GM15510 (cell line): Measurements from ENCODE around the gene OR51I2.

ENCODE experiments used
- POLR2A ChIP-seq: IDR thresholded peaks from 3 replicates; pipeline ENCODE4 v1.6.1; 2011; ENCODE audit warnings: borderline replicate concordance; ENCODE audit not compliant: insufficient read length; ENCODE audit errors: extremely low read depth

OR51I2 gene, protein sequence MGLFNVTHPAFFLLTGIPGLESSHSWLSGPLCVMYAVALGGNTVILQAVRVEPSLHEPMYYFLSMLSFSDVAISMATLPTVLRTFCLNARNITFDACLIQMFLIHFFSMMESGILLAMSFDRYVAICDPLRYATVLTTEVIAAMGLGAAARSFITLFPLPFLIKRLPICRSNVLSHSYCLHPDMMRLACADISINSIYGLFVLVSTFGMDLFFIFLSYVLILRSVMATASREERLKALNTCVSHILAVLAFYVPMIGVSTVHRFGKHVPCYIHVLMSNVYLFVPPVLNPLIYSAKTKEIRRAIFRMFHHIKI

DNA sequence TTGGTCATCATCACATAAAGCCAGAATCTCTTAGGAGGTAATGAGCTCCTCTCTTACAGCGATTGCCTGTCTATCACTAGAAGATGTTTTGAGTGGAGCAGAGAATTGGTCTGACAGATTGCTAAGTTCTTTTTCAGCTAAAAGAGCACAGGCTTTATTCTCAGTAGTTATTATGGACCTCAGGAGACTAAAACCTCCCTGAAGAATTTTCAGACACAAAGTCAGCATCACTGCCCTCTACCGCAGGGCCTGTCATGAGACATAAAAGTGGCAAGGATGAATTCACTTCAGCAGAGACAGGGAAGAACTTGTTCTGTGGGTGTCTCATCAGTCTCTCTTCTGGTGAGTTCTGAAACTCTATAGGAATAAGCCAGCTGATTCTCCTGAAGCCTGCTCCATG lies at the start of gene OR51I2:
TSS of gene OR51I2 (plus strand) at position 301 of the 400 bp plus-strand sequence. CDS start 4,166 bp downstream, outside the sequence.
- TF ChIP-seq POLR2A, result no peak

DNA sequence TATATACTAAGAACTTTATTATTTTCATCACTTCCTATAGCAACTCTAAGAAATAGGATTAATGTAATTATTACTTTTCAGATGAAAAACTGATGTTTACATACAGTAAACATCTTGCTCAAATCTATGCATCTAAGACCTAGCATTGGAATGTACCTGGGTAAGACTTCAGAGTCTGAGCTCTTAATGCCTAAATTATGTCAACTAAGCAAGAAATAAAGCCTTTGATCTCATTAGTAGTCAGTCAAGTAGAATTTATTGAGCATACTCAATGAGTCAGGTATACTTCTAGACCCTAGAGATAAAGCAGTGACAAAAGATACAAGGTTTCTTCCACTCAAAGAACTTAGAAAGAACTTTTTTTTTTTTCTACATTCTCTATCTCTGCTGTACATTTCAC lies 44.0 kb upstream of the OR51I2 start:
- TF ChIP-seq POLR2A, result no peak

GRCh38 chr11:5420993-5421392 lies 28.1 kb upstream of the OR51I2 start:
- TF ChIP-seq POLR2A, result no peak

DNA sequence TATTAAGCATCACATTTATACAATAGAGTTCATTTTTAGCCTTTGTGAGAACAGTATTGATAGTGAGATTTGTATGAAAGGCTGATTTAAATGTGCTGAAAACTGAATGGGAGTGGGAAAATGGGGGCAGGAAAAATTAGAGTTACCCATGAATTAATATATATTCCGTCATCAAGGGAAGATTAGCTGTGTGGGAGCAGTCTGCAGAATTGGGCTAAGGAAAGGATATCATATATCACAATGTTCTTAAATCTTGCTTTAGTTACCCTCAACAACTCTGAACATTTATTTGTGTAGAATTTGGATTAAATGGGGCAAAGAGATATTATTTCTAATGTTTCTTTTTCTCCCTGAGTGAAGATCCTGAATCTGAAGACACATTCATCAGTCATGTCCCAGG lies 27.3 kb upstream of the OR51I2 start, which contains the start of gene OR51Q1:
TSS of gene OR51Q1 (plus strand) at position 301 of the 400 bp plus-strand sequence. CDS start at position 391, 90 bp downstream.
- TF ChIP-seq POLR2A, result no peak

DNA sequence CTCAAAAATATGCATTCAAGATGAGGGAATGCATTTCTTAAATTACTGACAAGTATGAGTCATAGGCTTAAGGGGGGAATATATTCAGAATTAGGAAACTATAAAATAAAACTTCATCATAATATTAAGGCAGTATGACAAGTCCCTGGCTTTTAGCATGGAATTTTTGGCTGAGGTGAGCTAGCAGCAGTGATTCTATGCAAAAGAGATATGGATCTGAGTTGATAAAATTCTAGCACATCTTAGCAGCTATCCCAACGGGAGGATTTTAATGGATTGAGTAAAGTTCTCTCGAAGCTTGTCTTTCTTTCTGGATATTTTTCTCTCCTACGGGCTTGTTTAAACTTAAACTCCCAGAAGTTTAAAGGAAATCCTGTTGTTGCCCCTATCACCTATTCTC lies 26.0 kb upstream of the OR51I2 start:
- no peak for TF ChIP-seq POLR2A

DNA sequence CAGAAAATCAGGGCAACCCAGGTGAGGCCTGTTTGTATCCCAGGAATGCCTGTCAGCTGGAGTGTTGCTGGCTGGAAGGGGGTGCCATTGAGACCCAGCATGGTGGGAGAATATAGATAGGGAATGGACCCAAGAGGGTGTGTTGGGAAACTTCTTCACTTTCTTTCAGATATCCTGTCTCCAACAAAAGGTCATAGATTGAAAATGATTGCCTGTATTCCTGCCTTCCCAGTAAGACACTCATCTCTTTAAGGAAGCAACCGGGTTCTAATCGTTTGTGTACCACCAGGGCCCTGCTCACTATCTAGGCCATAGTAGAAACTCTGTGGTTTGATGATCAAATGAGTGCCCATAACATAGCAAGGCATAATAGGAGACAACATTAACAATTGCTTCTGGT lies 7.7 kb upstream of the OR51I2 start, which contains the start of gene OR51I1:
TSS of gene OR51I1 (minus strand) at position 101 of the 400 bp plus-strand sequence. CDS start at position 101, 0 bp downstream.
- no peak for TF ChIP-seq POLR2A

DNA sequence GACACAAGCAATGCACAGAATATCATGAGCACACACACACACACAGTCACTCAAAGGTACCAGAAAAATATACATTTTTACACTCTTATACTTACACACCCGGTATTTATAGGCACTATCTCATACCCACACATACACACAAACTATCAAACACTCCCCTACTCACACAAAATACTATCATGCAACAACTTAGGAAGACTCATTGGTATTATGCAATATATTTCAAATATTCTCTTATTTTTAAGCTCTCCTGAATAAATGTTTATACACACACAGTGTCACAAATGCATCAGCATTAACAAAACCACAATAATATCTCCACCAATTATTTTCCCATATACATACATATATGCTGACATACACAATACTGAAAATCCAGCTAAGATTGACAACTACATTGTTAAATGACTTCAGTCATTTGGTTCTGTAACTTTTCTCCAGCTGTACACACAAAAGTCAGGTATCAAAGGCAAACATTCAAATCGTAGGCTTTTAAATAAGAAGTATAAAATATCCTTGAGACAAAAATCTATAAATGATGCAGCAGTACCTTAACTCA lies 5.2 kb upstream of the OR51I2 start:
- TF ChIP-seq POLR2A, result no peak

- no peak for TF ChIP-seq POLR2A
These were observed 309 bp downstream of the OR51I2 start for GRCh38 chr11:5449432-5449831.

GRCh38 chr11:5460983-5461621 lies 12.0 kb downstream of the OR51I2 start:
- no peak for TF ChIP-seq POLR2A

GRCh38 chr11:5467527-5467926 lies 18.4 kb downstream of the OR51I2 start:
- TF ChIP-seq POLR2A, result no peak

GRCh38 chr11:5473921-5474320 lies 24.8 kb downstream of the OR51I2 start:
- no peak for TF ChIP-seq POLR2A

- no peak for TF ChIP-seq POLR2A
These were observed 27.2 kb downstream of the OR51I2 start for GRCh38 chr11:5476186-5476819.

DNA sequence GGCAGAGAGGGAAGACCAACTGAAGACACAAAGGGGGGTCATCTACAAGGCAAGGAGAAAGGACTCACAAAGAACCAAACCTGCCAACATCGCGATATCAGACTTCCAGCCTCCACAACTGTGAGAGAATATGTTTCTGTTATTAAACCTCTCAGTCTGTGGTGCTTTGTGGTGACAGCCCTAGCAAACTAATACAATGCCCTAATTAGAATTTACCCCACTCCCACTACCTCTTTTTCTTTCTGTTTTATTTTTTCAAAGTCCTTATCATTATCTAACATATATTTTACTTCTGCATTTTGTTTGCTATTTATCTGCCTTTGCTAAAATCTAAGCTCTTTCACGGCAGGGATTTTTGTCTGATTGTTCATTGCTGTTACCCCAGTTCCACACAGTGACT lies 36.9 kb downstream of the OR51I2 start:
- no peak for TF ChIP-seq POLR2A

- no peak for TF ChIP-seq POLR2A
These were observed 37.3 kb downstream of the OR51I2 start for GRCh38 chr11:5486421-5486820.

DNA sequence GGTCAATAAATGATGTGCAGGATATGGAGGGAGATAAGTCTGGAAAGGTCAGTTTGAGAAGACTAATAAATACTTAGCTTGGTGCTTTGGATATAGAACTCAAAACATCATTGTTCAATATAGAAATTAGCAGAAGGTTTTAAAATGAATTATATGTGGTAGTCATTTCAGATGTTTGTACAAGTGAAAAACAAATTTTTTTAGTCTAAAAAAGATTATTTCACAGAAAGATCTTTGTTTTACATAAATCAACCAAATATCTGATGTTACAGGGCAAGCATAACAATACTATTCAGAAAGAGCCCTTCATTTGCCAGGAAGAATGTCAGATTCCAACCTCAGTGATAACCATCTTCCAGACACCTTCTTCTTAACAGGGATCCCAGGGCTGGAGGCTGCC lies 39.3 kb downstream of the OR51I2 start, which contains the start of gene OR52D1:
TSS of gene OR52D1 (plus strand) at position 301 of the 400 bp plus-strand sequence. CDS start at position 323, 22 bp downstream.
- TF ChIP-seq POLR2A, result no peak
